Fibroblast of villous mesenchyme (primary cell): ENCODE data around the gene FREM1. TPM values are rescaled to one million over a fixed set of nuclear protein-coding genes. Genes with fewer than 3 reads are reported as not detected.

Experiments
- DNase-seq: peaks from one replicate; pipeline ENCODE4 v3.0.0-alpha.2; 2010; ENCODE audit warnings: low read depth
- H3K4me3 ChIP-seq: 2 replicates; pipeline ENCODE4 v1.5.1; 2011; ENCODE audit warnings: low read depth, mild to moderate bottlenecking, low read length
- total RNA-seq: library from RNA; depleted of rRNA; stranded (reverse); fragments of >200 nt; gene quantifications from 2 replicates; pipeline ENCODE4 v1.2.3, GENCODE V29; 2012
- TF ChIP-seq, protein P1 (sequence below): IDR thresholded peaks from 2 replicates; pipeline ENCODE4 v1.5.1; 2012; ENCODE audit warnings: low read depth, mild to moderate bottlenecking, low read length; ENCODE audit not compliant: insufficient read depth

The FREM1 gene
- total RNA-seq, 1 donor = 0.86 TPM

DNA sequence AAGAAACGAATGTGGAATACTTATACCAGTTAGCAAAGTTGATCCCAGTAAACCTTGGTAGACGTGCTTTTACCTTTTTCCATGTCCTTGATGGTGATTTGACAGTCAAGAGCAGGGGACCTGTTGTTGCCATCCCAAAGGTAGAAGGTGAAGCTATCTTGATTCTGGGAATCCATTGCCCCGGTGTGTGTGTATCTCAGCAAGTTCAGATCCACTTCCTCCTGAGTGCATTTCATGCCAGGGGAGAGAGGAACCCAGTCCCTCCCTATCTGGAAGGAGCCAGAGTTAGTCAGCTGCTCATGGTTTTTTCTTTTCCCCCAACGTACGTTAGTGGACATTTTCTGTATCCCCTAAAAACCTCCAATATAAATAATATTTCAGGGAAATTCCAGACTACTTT lies 121.4 kb downstream of the FREM1 start:
- H3K4me3 ChIP-seq = no peak overlapping the region
- TF ChIP-seq, protein P1, sequence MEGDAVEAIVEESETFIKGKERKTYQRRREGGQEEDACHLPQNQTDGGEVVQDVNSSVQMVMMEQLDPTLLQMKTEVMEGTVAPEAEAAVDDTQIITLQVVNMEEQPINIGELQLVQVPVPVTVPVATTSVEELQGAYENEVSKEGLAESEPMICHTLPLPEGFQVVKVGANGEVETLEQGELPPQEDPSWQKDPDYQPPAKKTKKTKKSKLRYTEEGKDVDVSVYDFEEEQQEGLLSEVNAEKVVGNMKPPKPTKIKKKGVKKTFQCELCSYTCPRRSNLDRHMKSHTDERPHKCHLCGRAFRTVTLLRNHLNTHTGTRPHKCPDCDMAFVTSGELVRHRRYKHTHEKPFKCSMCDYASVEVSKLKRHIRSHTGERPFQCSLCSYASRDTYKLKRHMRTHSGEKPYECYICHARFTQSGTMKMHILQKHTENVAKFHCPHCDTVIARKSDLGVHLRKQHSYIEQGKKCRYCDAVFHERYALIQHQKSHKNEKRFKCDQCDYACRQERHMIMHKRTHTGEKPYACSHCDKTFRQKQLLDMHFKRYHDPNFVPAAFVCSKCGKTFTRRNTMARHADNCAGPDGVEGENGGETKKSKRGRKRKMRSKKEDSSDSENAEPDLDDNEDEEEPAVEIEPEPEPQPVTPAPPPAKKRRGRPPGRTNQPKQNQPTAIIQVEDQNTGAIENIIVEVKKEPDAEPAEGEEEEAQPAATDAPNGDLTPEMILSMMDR = no peak
- no peak for DNase-seq

DNA sequence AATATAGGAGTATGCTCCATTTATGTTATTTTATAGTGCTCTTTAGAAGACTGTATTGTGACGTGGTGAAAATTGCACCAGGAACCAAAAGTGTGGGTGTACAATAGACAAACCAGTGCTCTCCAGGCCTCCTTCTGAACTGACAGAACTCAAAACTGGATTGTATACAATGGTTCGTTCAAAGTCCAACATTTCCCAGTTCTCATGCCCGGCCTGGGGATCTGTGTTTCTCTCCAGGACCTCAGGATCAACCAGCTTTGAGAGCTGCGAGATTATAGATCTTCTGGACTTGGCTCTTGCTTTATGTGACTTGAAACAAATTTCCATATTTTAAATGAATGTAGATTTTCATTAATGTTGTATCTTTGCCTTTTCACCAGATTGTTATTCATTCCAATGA lies 126.9 kb downstream of the FREM1 start:
- TF ChIP-seq, protein P1 = no peak
- no peak for DNase-seq
- H3K4me3 ChIP-seq = no peak overlapping the region

DNA sequence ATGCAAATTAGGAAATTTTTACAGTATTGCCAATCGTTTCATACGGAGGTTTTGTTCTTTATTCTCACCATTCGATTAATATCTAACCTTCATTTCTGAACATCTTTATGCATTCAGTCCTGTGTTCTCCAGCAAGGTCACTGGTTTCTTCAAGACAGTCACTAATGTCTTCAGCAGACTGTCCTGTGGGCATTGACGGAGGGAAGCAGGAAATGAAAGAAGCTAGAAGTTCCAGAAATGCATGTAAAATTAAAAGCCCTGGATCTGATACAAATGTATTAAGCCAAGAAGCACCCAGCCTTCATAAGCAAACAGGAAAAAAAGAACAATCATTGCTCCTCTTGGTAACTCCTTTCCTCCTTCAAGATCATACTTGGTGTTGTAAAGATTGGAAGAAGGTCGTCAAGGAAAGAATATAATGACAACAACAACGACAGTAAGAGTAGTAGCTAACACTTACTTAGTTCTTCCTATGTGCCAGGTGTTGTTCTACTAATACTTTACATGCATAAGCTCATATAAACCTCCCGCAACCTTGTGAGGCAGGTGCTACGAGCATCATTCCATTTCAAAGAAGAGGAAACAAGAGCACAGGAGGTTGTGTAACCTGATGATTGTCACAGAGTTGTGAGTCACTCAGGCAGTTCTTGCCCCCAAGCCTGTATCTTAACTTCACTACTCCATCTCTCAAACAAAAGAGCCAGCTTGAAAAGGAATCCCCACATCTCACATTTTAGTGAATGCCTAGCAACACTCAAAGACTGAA lies 127.8 kb downstream of the FREM1 start:
- TF ChIP-seq, protein P1 = no peak
- no peak for DNase-seq
- no peak overlapping the region for H3K4me3 ChIP-seq

DNA sequence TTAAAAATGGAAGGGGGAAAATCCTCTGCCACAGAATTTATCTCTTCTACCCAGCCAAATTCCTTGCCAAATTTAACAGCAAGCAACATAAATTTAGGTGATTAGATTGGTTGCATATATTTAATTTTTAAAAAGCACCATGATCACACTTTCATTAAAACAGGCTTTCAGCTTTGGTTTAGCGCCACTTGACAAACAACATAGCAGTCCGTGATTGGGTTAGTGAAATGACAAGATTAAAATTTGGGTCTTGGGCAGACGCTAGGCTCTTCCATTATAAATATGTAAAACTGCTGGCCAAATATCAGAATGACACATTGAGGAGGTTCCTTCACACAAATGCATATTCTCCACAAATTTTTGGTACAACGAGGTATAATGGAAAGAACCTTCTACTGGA lies 129.5 kb downstream of the FREM1 start:
- H3K4me3 ChIP-seq = no peak overlapping the region
- TF ChIP-seq, protein P1 = no peak
- no peak for DNase-seq

DNA sequence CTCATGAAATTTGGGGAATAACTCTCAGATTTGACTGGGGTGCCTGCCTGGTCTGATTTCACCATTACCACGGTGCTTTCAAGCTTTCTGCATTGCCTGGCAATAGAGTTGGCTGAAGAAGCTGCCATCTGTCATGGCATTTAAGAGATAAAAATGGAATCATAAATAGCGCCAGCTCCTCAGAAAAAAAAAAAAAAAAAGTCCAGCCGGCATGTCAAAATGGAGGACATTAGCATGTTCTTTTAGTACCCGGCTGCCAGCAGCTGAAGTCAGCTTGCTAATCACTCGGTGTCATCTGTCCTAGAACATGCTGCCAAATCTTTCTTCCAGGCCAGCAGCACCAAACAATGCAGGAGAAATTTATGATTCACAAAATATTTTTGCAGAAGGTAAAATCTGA lies 130.0 kb downstream of the FREM1 start:
- TF ChIP-seq, protein P1 = no peak
- no peak for DNase-seq
- no peak overlapping the region for H3K4me3 ChIP-seq

DNA sequence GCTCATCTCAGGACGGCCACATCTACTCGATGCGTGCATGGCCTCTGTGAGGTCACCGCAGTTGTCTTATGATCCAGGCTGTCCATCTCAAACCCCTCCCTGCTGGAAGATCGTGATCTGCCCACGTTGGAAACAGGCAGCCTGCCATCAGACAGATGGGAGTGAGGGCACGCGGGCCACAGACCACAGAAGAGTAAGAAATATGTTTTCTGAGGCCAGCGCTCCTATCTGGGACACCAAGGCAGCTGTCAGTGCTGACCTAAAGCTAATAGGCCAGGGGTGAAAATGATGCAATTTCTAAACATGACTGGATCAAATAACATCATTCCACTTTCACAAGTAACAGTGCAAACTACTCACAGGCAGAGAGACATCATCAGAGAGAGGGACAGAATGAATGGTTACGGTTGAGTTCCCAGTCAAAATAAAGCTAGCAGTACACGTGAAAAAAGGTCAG lies 130.6 kb downstream of the FREM1 start:
- no peak overlapping the region for H3K4me3 ChIP-seq
- TF ChIP-seq, protein P1 = no peak

DNA sequence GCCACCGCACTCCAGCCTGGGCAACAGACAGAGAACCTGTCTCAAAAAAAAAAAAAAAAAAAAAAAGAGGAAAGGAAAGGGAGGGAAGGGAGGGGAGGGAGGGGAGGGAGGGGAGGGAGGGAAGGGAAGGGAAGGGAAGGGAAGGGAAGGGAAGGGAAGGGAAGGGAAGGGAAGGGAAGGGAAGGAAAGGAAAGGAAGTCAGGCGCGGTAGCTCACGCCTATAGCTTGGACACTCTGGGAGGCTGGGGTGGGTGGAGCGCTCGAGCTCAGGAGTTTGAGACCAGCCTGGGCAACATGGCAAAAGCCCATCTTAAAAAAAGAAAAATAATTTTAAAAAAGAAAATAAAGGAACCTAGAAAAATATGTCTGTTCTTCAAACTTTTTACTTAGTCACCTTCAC lies 131.7 kb downstream of the FREM1 start:
- no peak for DNase-seq
- H3K4me3 ChIP-seq = no peak overlapping the region
- TF ChIP-seq, protein P1 = no peak

More for the DNA sequence above, 130.6 kb downstream of the FREM1 start:
- DNase-seq = peak; percentile 4
